Heart left ventricle (tissue), 13 donors: ENCODE measurements around the gene MPZL1.

ENCODE experiments used
- POLR2A ChIP-seq, 2 donors: fragments of 450-650 bp; IDR thresholded peaks; one replicate each; pipeline ENCODE4 v1.6.1; 2017; ENCODE audit warnings: antibody characterized with exemption in 2 of 2, mild to moderate bottlenecking in 2 of 2, moderate library complexity in 2 of 2
- TF ChIP-seq, protein P1 (sequence below), 12 donors: fragments of 200-600 bp; sonication (generic) in 4 of 12; IDR thresholded peaks; one replicate each; pipeline versions ENCODE4 v1.5.0 to v1.8.0; 2018 to 2022; ENCODE audit warnings: antibody characterized with exemption in 12 of 12, mild to moderate bottlenecking in 5 of 12
- donor health status: ischemic (EF 13 %, LVEDD 7.1; RV severe dilation, severe dysfunction).
- donor health status: DM: no; HTN: yes; CAD: no.
- donor health status: DM: no; HTN: no; CAD: no.
- donor health status: ischemic (EF 25% LVEDD 6.9; RV normal size, moderate dysfunction).
- donor health status: ischemic (EF 25% LVEDD 5.7; RV mildly dilated, moderate dysfunction).
- donor health status: ischemic (EF 35%, LVEDD 5.7; RV mildly dilated, moderate dysfunction).
- donor health status: nonischemic (EF 11% LVEDD 7.7; RV severe dilation, severe dysfunction).
- donor health status: DM: yes; HTN: yes; CAD: no.
- donor health status: PGD.
- donor health status: ischemic (EF 29% LVEDD 5.4; RV normal size, mild dysfunction).
- donor health status: nonischemic (EF 23%, LVEDD 6.1; RV moderate dilation, normal function).

DNA sequence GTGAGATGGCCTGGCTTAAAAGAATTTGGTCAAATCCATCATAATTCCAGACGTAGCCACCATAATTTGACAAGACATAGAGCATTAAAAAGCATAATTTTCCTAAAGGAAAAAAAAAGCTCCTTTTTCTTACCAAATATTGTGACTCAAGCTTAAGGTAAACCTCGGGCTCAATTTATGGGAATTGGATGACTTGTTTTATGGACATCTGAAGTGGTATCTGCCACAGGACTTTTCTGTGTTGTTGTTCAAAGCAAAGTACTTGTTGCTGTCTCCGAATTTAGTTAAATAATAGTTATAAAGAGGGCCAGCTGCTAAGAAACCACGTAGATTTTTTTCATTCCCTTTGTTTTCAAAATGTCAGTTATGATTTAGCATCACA lies 1.1 kb downstream of the MPZL1 start:
- TF ChIP-seq, protein P1, sequence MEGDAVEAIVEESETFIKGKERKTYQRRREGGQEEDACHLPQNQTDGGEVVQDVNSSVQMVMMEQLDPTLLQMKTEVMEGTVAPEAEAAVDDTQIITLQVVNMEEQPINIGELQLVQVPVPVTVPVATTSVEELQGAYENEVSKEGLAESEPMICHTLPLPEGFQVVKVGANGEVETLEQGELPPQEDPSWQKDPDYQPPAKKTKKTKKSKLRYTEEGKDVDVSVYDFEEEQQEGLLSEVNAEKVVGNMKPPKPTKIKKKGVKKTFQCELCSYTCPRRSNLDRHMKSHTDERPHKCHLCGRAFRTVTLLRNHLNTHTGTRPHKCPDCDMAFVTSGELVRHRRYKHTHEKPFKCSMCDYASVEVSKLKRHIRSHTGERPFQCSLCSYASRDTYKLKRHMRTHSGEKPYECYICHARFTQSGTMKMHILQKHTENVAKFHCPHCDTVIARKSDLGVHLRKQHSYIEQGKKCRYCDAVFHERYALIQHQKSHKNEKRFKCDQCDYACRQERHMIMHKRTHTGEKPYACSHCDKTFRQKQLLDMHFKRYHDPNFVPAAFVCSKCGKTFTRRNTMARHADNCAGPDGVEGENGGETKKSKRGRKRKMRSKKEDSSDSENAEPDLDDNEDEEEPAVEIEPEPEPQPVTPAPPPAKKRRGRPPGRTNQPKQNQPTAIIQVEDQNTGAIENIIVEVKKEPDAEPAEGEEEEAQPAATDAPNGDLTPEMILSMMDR (IDR thresholded peaks at IDR 0.05), result no peak
- no peak for TF ChIP-seq POLR2A (IDR thresholded peaks at IDR 0.05)
